OCI-LY1 (cell line): ENCODE measurements around the gene DYNLT1.

Experiments
- H2AFZ ChIP-seq: fragments of 200-600 bp; sonication (generic), shearing (Covaris generic); 2 replicates; pipeline ENCODE4 v1.6.0; 2014; ENCODE audit warnings: antibody characterized with exemption, mild to moderate bottlenecking, low read length
- H3F3A ChIP-seq: fragments of 200-600 bp; sonication (generic), shearing (Covaris generic); 2 replicates; pipeline ENCODE4 v1.6.0; 2014; ENCODE audit warnings: mild to moderate bottlenecking, antibody characterized with exemption, low read length, moderate library complexity; ENCODE audit not compliant: insufficient read depth
- H3K27ac ChIP-seq: fragments of 200-600 bp; sonication (generic); 2 replicates; pipeline ENCODE4 v1.5.1; 2014; ENCODE audit warnings: low read length, mixed run types, mild to moderate bottlenecking, low read depth; ENCODE audit not compliant: poor library complexity, severe bottlenecking
- H3K27me3 ChIP-seq: fragments of 200-600 bp; sonication (generic); 2 replicates; pipeline ENCODE4 v1.6.0; 2014; ENCODE audit warnings: antibody characterized with exemption, mild to moderate bottlenecking, low read length, moderate library complexity; ENCODE audit not compliant: insufficient read depth
- H3K36me3 ChIP-seq: fragments of 200-600 bp; sonication (generic); 2 replicates; pipeline ENCODE4 v1.6.1; 2014; ENCODE audit warnings: mild to moderate bottlenecking, antibody characterized with exemption, low read length, moderate library complexity, mixed read lengths; ENCODE audit not compliant: insufficient read depth
- H3K4me1 ChIP-seq: fragments of 200-600 bp; sonication (generic); 2 replicates; pipeline ENCODE4 v1.5.1; 2014; ENCODE audit warnings: mild to moderate bottlenecking, low read length, moderate library complexity; ENCODE audit not compliant: insufficient read depth, severe bottlenecking
- H3K4me2 ChIP-seq: fragments of 200-600 bp; sonication (generic), shearing (Covaris generic); 2 replicates; pipeline ENCODE4 v1.6.1; 2014; ENCODE audit warnings: low read length
- H3K4me3 ChIP-seq: fragments of 200-600 bp; sonication (generic); 2 replicates; pipeline ENCODE4 v1.5.1; 2014; ENCODE audit warnings: low read length, low read depth, mild to moderate bottlenecking, mixed read lengths; ENCODE audit not compliant: poor library complexity, severe bottlenecking
- H3K79me2 ChIP-seq: fragments of 200-600 bp; shearing (Covaris generic); 2 replicates; pipeline ENCODE4 v1.6.1; 2016; ENCODE audit warnings: mixed run types, low read length, mixed read lengths; ENCODE audit not compliant: insufficient read depth
- H3K9ac ChIP-seq: fragments of 200-600 bp; sonication (generic), shearing (Covaris generic); 2 replicates; pipeline ENCODE4 v1.6.1; 2014; ENCODE audit warnings: mild to moderate bottlenecking, low read length, mixed read lengths
- H3K9me2 ChIP-seq: fragments of 200-600 bp; sonication (generic), shearing (Covaris generic); 2 replicates; pipeline ENCODE4 v1.6.1; 2014; ENCODE audit warnings: low read depth, mild to moderate bottlenecking, low read length, mixed read lengths
- H3K9me3 ChIP-seq: fragments of 200-600 bp; shearing (Covaris generic); 2 replicates; pipeline ENCODE4 v1.6.1; 2014; ENCODE audit warnings: low read length, mixed read lengths
- H4K20me1 ChIP-seq: fragments of 200-600 bp; sonication (generic), shearing (Covaris generic); 2 replicates; pipeline ENCODE4 v1.6.0; 2016; ENCODE audit warnings: mild to moderate bottlenecking, low read length; ENCODE audit not compliant: insufficient read depth
- CTCF ChIP-seq: fragments of 200-600 bp; sonication (generic), shearing (Covaris generic); IDR thresholded peaks from 2 replicates; pipeline ENCODE4 v1.5.1; 2017; ENCODE audit warnings: mild to moderate bottlenecking, antibody characterized with exemption, low read length, moderate library complexity, mixed read lengths
- EZH2 ChIP-seq: fragments of 200-600 bp; sonication (generic), shearing (Covaris generic); IDR thresholded peaks from 2 replicates; pipeline ENCODE4 v1.8.0; 2017; ENCODE audit warnings: borderline replicate concordance, mixed run types, mild to moderate bottlenecking, antibody characterized with exemption, low read length, moderate library complexity, mixed read lengths

DYNLT1 gene

GRCh38 chr6:158648682-158649131 lies 4.2 kb upstream of the DYNLT1 start:
- no peak overlapping the region for H3K27ac ChIP-seq
- no peak overlapping the region for H3K4me3 ChIP-seq
- no peaks in the 10 kb centered on the region for H3K79me2 ChIP-seq
- no peak overlapping the region for H3K4me2 ChIP-seq
- H4K20me1 ChIP-seq, result no peaks in the 10 kb centered on the region
- H2AFZ ChIP-seq, result no peak overlapping the region
- TF ChIP-seq CTCF (no peak), EZH2 (no peak)
- no peak overlapping the region for H3K9ac ChIP-seq
- H3K27me3 ChIP-seq, result no peaks in the 10 kb centered on the region
- no peaks in the 10 kb centered on the region for H3K9me3 ChIP-seq
- H3K9me2 ChIP-seq, result no peaks in the 10 kb centered on the region
- H3K4me1 ChIP-seq, result peaks cover 24% of the 10 kb centered on the region
- no peaks in the 10 kb centered on the region for H3K36me3 ChIP-seq
- H3F3A ChIP-seq, result no peaks in the 10 kb centered on the region

- Histone ChIP-seq H3K9me2 (no peaks in the 10 kb centered on the region), H3K27ac (no peak overlapping the region), H3F3A (no peaks in the 10 kb centered on the region), H4K20me1 (no peaks in the 10 kb centered on the region), H3K9me3 (no peaks in the 10 kb centered on the region), H3K79me2 (peaks cover 9% of the 10 kb centered on the region; the same call in 1 of the 2 replicates), H3K36me3 (no peaks in the 10 kb centered on the region), H3K9ac (no peak overlapping the region), H3K4me2 (no peak overlapping the region), H3K4me3 (no peak overlapping the region), H3K4me1 (peaks cover 33% of the 10 kb centered on the region), H3K27me3 (no peaks in the 10 kb centered on the region), H2AFZ (no peak overlapping the region)
- TF ChIP-seq CTCF (no peak), EZH2 (no peak)
Observed at GRCh38 chr6:158647501-158647900, 3.0 kb upstream of the DYNLT1 start.

- Histone ChIP-seq H3K27ac (no peak overlapping the region), H3K9me2 (no peaks in the 10 kb centered on the region), H4K20me1 (no peaks in the 10 kb centered on the region), H3K4me1 (peaks cover 34% of the 10 kb centered on the region), H3F3A (no peaks in the 10 kb centered on the region), H3K4me2 (no peak overlapping the region), H3K79me2 (peaks cover 10% of the 10 kb centered on the region; the same call in 1 of the 2 replicates), H3K9ac (no peak overlapping the region), H3K4me3 (no peak overlapping the region), H3K27me3 (no peaks in the 10 kb centered on the region), H3K36me3 (no peaks in the 10 kb centered on the region), H3K9me3 (no peaks in the 10 kb centered on the region), H2AFZ (no peak overlapping the region)
- TF ChIP-seq EZH2, result no peak
- TF ChIP-seq CTCF, result no peak
Observed at GRCh38 chr6:158646023-158646910, 1.7 kb upstream of the DYNLT1 start.
